C4-2B (cell line): ENCODE results near the gene PACSIN1.

Experiments
- CTCF ChIP-seq: fragments of 450-650 bp; conservative IDR thresholded peaks from 2 replicates; pipeline ENCODE4 v1.5.1; 2017; ENCODE audit warnings: mild to moderate bottlenecking
- ZFX ChIP-seq: fragments of 450-650 bp; IDR thresholded peaks from 2 replicates; pipeline ENCODE4 v1.6.1; 2017

DNA sequence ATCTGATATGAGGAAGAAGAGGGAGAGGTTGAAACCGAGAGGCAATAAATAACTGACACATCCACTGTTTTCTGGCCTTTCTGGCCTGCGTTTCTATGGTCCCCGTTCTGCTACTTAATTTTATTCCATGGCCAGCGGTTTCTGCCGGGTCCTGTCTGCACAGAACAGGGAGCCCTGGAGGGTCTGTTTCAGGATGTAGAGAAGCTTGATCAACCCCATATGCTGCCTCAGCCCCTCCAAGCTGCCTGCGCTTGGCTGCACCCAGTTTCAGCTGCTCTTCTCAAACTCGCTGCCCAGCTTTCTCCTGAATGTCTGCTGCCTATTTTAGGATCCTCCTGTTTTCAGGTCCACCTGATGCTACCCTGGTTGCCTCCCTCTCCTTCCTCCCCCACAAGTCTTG lies 18.5 kb upstream of the PACSIN1 start:
- no peak for TF ChIP-seq CTCF
- TF ChIP-seq ZFX, result no peak
